IgD-negative memory B cell (primary cell): Measurements from ENCODE around the gene SP1. TPM values are rescaled to one million over a fixed set of nuclear protein-coding genes. Genes with fewer than 3 reads are reported as not detected.
"Not testable (repeated sequence)": the region's sequence is repeated elsewhere in the genome, so short reads cannot be mapped to it uniquely, and the experiment has no call there.

Experiments
- H3K27ac Mint-ChIP-seq, 3 donors: one replicate each; pipeline ENCODE4 v1.8.0; 2020 to 2022; ENCODE audit warnings: mild to moderate bottlenecking in 3 of 3, mixed read lengths in 3 of 3, moderate library complexity in 1 of 3
- H3K27me3 Mint-ChIP-seq: one replicate; pipeline ENCODE4 v1.8.0; 2021; ENCODE audit warnings: mixed read lengths
- H3K36me3 Mint-ChIP-seq: one replicate; pipeline ENCODE4 v1.8.0; 2020; ENCODE audit warnings: mild to moderate bottlenecking, mixed read lengths
- H3K4me1 Mint-ChIP-seq, 3 donors: one replicate each; pipeline ENCODE4 v1.8.0; 2020 to 2022; ENCODE audit warnings: mixed read lengths in 3 of 3, mild to moderate bottlenecking in 1 of 3
- H3K4me3 Mint-ChIP-seq, 4 donors: one replicate each; pipeline ENCODE4 v1.8.0; 2020 to 2022; ENCODE audit warnings: mild to moderate bottlenecking in 4 of 4, mixed read lengths in 4 of 4, moderate library complexity in 3 of 4
- H3K9me3 Mint-ChIP-seq, 3 donors: one replicate each; pipeline ENCODE4 v1.8.0; 2020 to 2021; ENCODE audit warnings: mixed read lengths in 3 of 3, mild to moderate bottlenecking in 1 of 3
- polyA plus RNA-seq: library from polyadenylated mRNA; unstranded; fragments of 300-500 nt; fragmentation: Illumina TruSeq; gene quantifications from one replicate; pipeline ENCODE4 v1.2.3, GENCODE V29; 2021

SP1 gene
- 9.1 TPM for polyA plus RNA-seq

GRCh38 chr12:53380104-53380793, at the start of gene SP1:
TSS of gene SP1 (plus strand) at chr12:53380176. CDS start at chr12:53380292, 116 bp downstream.
- H3K36me3 Mint-ChIP-seq: peaks cover 9% of the 10 kb centered on the region
- H3K9me3 Mint-ChIP-seq: no peaks in the 10 kb centered on the region

GRCh38 chr12:53330671-53331070, 49.3 kb upstream of the SP1 start:
- H3K27ac Mint-ChIP-seq: no peak overlapping the region
- peak overlapping the region in 1 of 4 donors; percentile 49 for H3K4me3 Mint-ChIP-seq
- peaks cover 2 to 8% (median 6%) of the 10 kb centered on the region in 3 donors for H3K4me1 Mint-ChIP-seq
- peaks cover 0 to 1% (median 0%) of the 10 kb centered on the region in 3 donors for H3K9me3 Mint-ChIP-seq
- no peaks in the 10 kb centered on the region for H3K36me3 Mint-ChIP-seq
- H3K27me3 Mint-ChIP-seq: peaks cover 18% of the 10 kb centered on the region

More at GRCh38 chr12:53380104-53380793, at the start of gene SP1:
- Mint-ChIP-seq H3K27ac (peak within 1 kb of the TSS; percentile 57 to 90 (median 89)), H3K4me3 (peak within 1 kb of the TSS; percentile 76 to 95 (median 90)), H3K4me1 (peaks cover 15 to 37% (median 28%) of the 10 kb centered on the region in 3 donors), H3K27me3 (no peaks in the 10 kb centered on the region)

GRCh38 chr12:53332339-53332738, 47.6 kb upstream of the SP1 start:
- not testable (repeated sequence) for H3K9me3 Mint-ChIP-seq, H3K27ac Mint-ChIP-seq, H3K36me3 Mint-ChIP-seq, H3K4me3 Mint-ChIP-seq, H3K4me1 Mint-ChIP-seq
- peaks cover 27% of the 10 kb centered on the region for H3K27me3 Mint-ChIP-seq

- Mint-ChIP-seq H3K4me1 (peaks cover 0 to 8% (median under 1%) of the 10 kb centered on the region in 3 donors), H3K27ac (no peak overlapping the region), H3K4me3 (no peak overlapping the region)
These were observed 47.2 kb upstream of the SP1 start for GRCh38 chr12:53332744-53333143.

GRCh38 chr12:53333289-53333688, 46.7 kb upstream of the SP1 start:
- Mint-ChIP-seq H3K4me1 (peaks cover 0 to 11% (median 0%) of the 10 kb centered on the region in 3 donors), H3K36me3 (no peaks in the 10 kb centered on the region), H3K9me3 (no peaks in the 10 kb centered on the region), H3K4me3 (no peak overlapping the region), H3K27ac (no peak overlapping the region), H3K27me3 (peaks cover 31% of the 10 kb centered on the region)

More at GRCh38 chr12:53332744-53333143, 47.2 kb upstream of the SP1 start:
- Mint-ChIP-seq H3K36me3 (no peaks in the 10 kb centered on the region), H3K9me3 (no peaks in the 10 kb centered on the region), H3K27me3 (peaks cover 28% of the 10 kb centered on the region)

- peaks cover 35% of the 10 kb centered on the region for H3K27me3 Mint-ChIP-seq
- no peaks in the 10 kb centered on the region for H3K36me3 Mint-ChIP-seq
- peaks cover 0 to 11% (median 0%) of the 10 kb centered on the region in 3 donors for H3K4me1 Mint-ChIP-seq
- H3K9me3 Mint-ChIP-seq: no peaks in the 10 kb centered on the region
- H3K27ac Mint-ChIP-seq: no peak overlapping the region
- H3K4me3 Mint-ChIP-seq: no peak overlapping the region
These were observed 46.1 kb upstream of the SP1 start for GRCh38 chr12:53333845-53334244.

GRCh38 chr12:53334822-53335221, 45.2 kb upstream of the SP1 start:
- Mint-ChIP-seq H3K9me3 (no peaks in the 10 kb centered on the region), H3K4me1 (peaks cover 0 to 11% (median 0%) of the 10 kb centered on the region in 3 donors), H3K36me3 (no peaks in the 10 kb centered on the region), H3K4me3 (no peak overlapping the region), H3K27ac (peak overlapping the region in 1 of 3 donors; percentile 70), H3K27me3 (peaks cover 32% of the 10 kb centered on the region)

GRCh38 chr12:53336181-53336681, 43.7 kb upstream of the SP1 start, which contains the start of gene SP7:
TSS of gene SP7 (minus strand) at chr12:53336354. CDS start at chr12:53335646, 708 bp downstream.
- peak within 1 kb of the TSS in 2 of 3 donors; percentile 13 to 71 for H3K27ac Mint-ChIP-seq
- no peaks in the 10 kb centered on the region for H3K9me3 Mint-ChIP-seq
- H3K4me1 Mint-ChIP-seq: peaks cover 0 to 11% (median 0%) of the 10 kb centered on the region in 3 donors
- H3K36me3 Mint-ChIP-seq: peaks cover 1% of the 10 kb centered on the region
- H3K27me3 Mint-ChIP-seq: peaks cover 34% of the 10 kb centered on the region
- H3K4me3 Mint-ChIP-seq: no peak within 1 kb of the TSS

- Mint-ChIP-seq H3K27me3 (peaks cover 33% of the 10 kb centered on the region), H3K9me3 (no peaks in the 10 kb centered on the region), H3K36me3 (peaks cover 1% of the 10 kb centered on the region), H3K4me1 (peaks cover 0 to 11% (median 1%) of the 10 kb centered on the region in 3 donors), H3K4me3 (peak overlapping the region in 1 of 4 donors; percentile 17), H3K27ac (peak overlapping the region in 1 of 3 donors; percentile 76)
These were observed 42.0 kb upstream of the SP1 start for GRCh38 chr12:53338017-53338416.

GRCh38 chr12:53338916-53339315, 41.1 kb upstream of the SP1 start:
- peaks cover 0 to 14% (median 4%) of the 10 kb centered on the region in 3 donors for H3K4me1 Mint-ChIP-seq
- H3K9me3 Mint-ChIP-seq: no peaks in the 10 kb centered on the region
- no peak overlapping the region for H3K4me3 Mint-ChIP-seq
- peaks cover 1% of the 10 kb centered on the region for H3K36me3 Mint-ChIP-seq
- peaks cover 29% of the 10 kb centered on the region for H3K27me3 Mint-ChIP-seq
- H3K27ac Mint-ChIP-seq: no peak overlapping the region

- H3K4me1 Mint-ChIP-seq: peaks cover 5 to 20% (median 13%) of the 10 kb centered on the region in 3 donors
- H3K36me3 Mint-ChIP-seq: peaks cover 3% of the 10 kb centered on the region
- no peak overlapping the region for H3K27ac Mint-ChIP-seq
- no peak overlapping the region for H3K4me3 Mint-ChIP-seq
- H3K9me3 Mint-ChIP-seq: no peaks in the 10 kb centered on the region
- peaks cover 29% of the 10 kb centered on the region for H3K27me3 Mint-ChIP-seq
These were observed 39.6 kb upstream of the SP1 start for GRCh38 chr12:53340398-53340797.

GRCh38 chr12:53343449-53343848, 36.5 kb upstream of the SP1 start:
- Mint-ChIP-seq H3K9me3 (no peaks in the 10 kb centered on the region), H3K27me3 (peaks cover 6% of the 10 kb centered on the region), H3K36me3 (peaks cover 3% of the 10 kb centered on the region), H3K4me3 (peak overlapping the region; percentile 6 to 53 (median 34)), H3K27ac (no peak overlapping the region), H3K4me1 (peaks cover 5 to 13% (median 9%) of the 10 kb centered on the region in 3 donors)

GRCh38 chr12:53343969-53344368, 36.0 kb upstream of the SP1 start:
- H3K36me3 Mint-ChIP-seq: peaks cover 3% of the 10 kb centered on the region
- peak overlapping the region; percentile 45 to 87 (median 78) for H3K4me3 Mint-ChIP-seq
- no peaks in the 10 kb centered on the region for H3K9me3 Mint-ChIP-seq
- H3K27me3 Mint-ChIP-seq: peaks cover 4% of the 10 kb centered on the region
- no peak overlapping the region for H3K27ac Mint-ChIP-seq
- H3K4me1 Mint-ChIP-seq: peaks cover 5 to 13% (median 9%) of the 10 kb centered on the region in 3 donors

GRCh38 chr12:53344487-53344823, 35.5 kb upstream of the SP1 start:
- no peaks in the 10 kb centered on the region for H3K9me3 Mint-ChIP-seq
- H3K36me3 Mint-ChIP-seq: peaks cover 3% of the 10 kb centered on the region
- H3K27ac Mint-ChIP-seq: no peak overlapping the region
- H3K4me1 Mint-ChIP-seq: peaks cover 5 to 13% (median 9%) of the 10 kb centered on the region in 3 donors
- H3K4me3 Mint-ChIP-seq: peak overlapping the region; percentile 45 to 87 (median 78)
- peaks cover 4% of the 10 kb centered on the region for H3K27me3 Mint-ChIP-seq

- Mint-ChIP-seq H3K27ac (peak overlapping the region; percentile 0 to 93 (median 68)), H3K4me1 (peaks cover 5 to 13% (median 9%) of the 10 kb centered on the region in 3 donors), H3K9me3 (no peaks in the 10 kb centered on the region), H3K4me3 (peak overlapping the region; percentile 89 to 100 (median 98)), H3K27me3 (peaks cover 4% of the 10 kb centered on the region), H3K36me3 (peaks cover 3% of the 10 kb centered on the region)
These were observed 35.0 kb upstream of the SP1 start for GRCh38 chr12:53344824-53345485.
